ENCODE measurements around the gene SLC29A3. TPM values are rescaled to one million over a fixed set of nuclear protein-coding genes. Genes with fewer than 3 reads are reported as not detected.
A peak's percentile ranks its signal among the peaks of the same experiment; 100 is the strongest.

The SLC29A3 gene
- total RNA-seq, 1 experiment from 2014 or later, result 9.2 TPM

- Mint-ChIP-seq H3K4me1 (peaks cover 35 to 37% of the 10 kb centered on the region in 2 experiments), H3K4me3 (0 out of 5 replicates have a peak overlapping the region, but pooled peaks of 1 of the 2 experiments have one; percentile 20), H3K36me3 (ENCODE audit: insufficient read depth in 1 of 3, low read depth in 3 of 3) (peaks cover 7 to 20% (median 17%) of the 10 kb centered on the region in 3 experiments), H3K9me3 (no peaks in the 10 kb centered on the region), H3K27me3 (ENCODE audit: low read depth) (no peaks in the 10 kb centered on the region), H3K27ac (peak overlapping the region in 2 of 3 experiments; percentile 41 to 88; a peak in 3 of 7 replicates)
- Histone ChIP-seq H3K23ac (ENCODE audit: insufficient read length, low read depth, low read length) (no peak overlapping the region), H4K91ac (ENCODE audit: insufficient read length, low read depth, low read length) (no peak overlapping the region), H3K4me1 (ENCODE audit: insufficient read depth, low read length) (peaks cover 1% of the 10 kb centered on the region; the same call in 1 of the 2 replicates), H2AK5ac (ENCODE audit: insufficient read length, low read length) (no peak overlapping the region), H3K18ac (ENCODE audit: insufficient read length, low read depth, low read length) (no peak overlapping the region), H2BK5ac (ENCODE audit: insufficient read length, low read length) (no peak overlapping the region), H4K5ac (ENCODE audit: insufficient read length, low read depth, low read length) (no peak overlapping the region), H3K56ac (ENCODE audit: insufficient read length, low read depth, low read length) (no peak overlapping the region), H2BK120ac (ENCODE audit: low read depth, low read length, poor library complexity, severe bottlenecking) (no peak overlapping the region), H4K20me1 (ENCODE audit: control insufficient read depth, insufficient read depth, insufficient read length) (no peaks in the 10 kb centered on the region), H3K4ac (ENCODE audit: low read depth, low read length) (no peak overlapping the region), H2BK15ac (ENCODE audit: low read depth, low read length) (no peak overlapping the region), H2BK12ac (ENCODE audit: insufficient read length, low read depth, low read length) (no peak overlapping the region), H3K9ac (ENCODE audit: extremely low read depth, insufficient read length, low read length) (no peak overlapping the region), H3K27ac (ENCODE audit: insufficient read length, low read depth, low read length) (no peak overlapping the region), H3K14ac (ENCODE audit: insufficient read depth, low read length) (no peak overlapping the region), H3K27me3 (ENCODE audit: insufficient read depth, low read length) (no peaks in the 10 kb centered on the region), H2AFZ (ENCODE audit: low read length) (no peak overlapping the region), H3K23me2 (ENCODE audit: insufficient read length, low read depth, low read length, poor library complexity, severe bottlenecking) (no peaks in the 10 kb centered on the region), H3K79me2 (ENCODE audit: insufficient read depth, low read length) (no peaks in the 10 kb centered on the region), H3T11ph (ENCODE audit: low read length) (no peak overlapping the region), H3K4me2 (ENCODE audit: insufficient read depth, insufficient read length, low read length) (no peak overlapping the region), H2BK20ac (ENCODE audit: low read depth, low read length, poor library complexity, severe bottlenecking) (no peak overlapping the region), H4K8ac (replicated peaks; ENCODE audit: insufficient read length, low read depth, low read length) (no peak overlapping the region), H3K79me1 (ENCODE audit: insufficient read depth, low read depth, low read length, poor library complexity, severe bottlenecking) (no peaks in the 10 kb centered on the region), H3K9me3 (ENCODE audit: control insufficient read depth, low read depth, low read length) (no peaks in the 10 kb centered on the region)
- no peak for TF ChIP-seq CTCF (conservative IDR thresholded peaks at IDR 0.05)
- WGBS (ENCODE audit: extremely low coverage, insufficient read length, low lambda C conversion rate), result no CpG with 5 or more reads among the region's 5 CpGs
- no peak for DNase-seq
Observed at GRCh38 chr10:71280216-71280615, 38.8 kb upstream of the SLC29A3 start.

All from H9 (cell line).